K562 (cell line): Measurements from ENCODE around the gene ITPKA. TPM values are rescaled to one million over a fixed set of nuclear protein-coding genes. Genes with fewer than 3 reads are reported as not detected.

Experiments
- ATF7 ChIP-seq: fragments of 450-650 bp; IDR thresholded peaks from 2 replicates; pipeline ENCODE4 v1.7.1; 2014; ENCODE audit warnings: mild to moderate bottlenecking, moderate library complexity
- EHMT2 ChIP-seq: fragments of 450-650 bp; IDR thresholded peaks from 2 replicates; pipeline ENCODE4 v1.6.1; 2018; ENCODE audit warnings: antibody characterized with exemption
- JUN ChIP-seq, 2 experiments: sonication (generic) in 1 of 2; formaldehyde crosslinking in 1 of 2; IDR thresholded peaks; 2 replicates each; pipeline versions ENCODE4 v1.6.1 to v1.8.0; 2012 to 2022; ENCODE audit warnings: borderline replicate concordance in 2 of 2, mild to moderate bottlenecking in 2 of 2, improper control_type of control experiment in 1 of 2, low read depth in 1 of 2, low read length in 1 of 2, missing genetic modification reagents in 1 of 2
- NR2C2 ChIP-seq, 2 experiments: fragments of 200-800 bp in 1 of 2; sonication (Bioruptor generic) in 1 of 2; sonication (generic) in 1 of 2; formaldehyde crosslinking in 1 of 2; IDR thresholded peaks; 2 replicates each; pipeline versions ENCODE4 v1.6.1 to v1.8.0; 2016 to 2022; ENCODE audit warnings: mild to moderate bottlenecking in 1 of 2, missing compliant biosample characterization in 1 of 2, missing genetic modification characterization in 1 of 2, missing genetic modification reagents in 1 of 2
- TFAP4 ChIP-seq: sonication (generic); formaldehyde crosslinking; IDR thresholded peaks from 2 replicates; pipeline ENCODE4 v1.8.0; 2022; ENCODE audit warnings: missing genetic modification reagents, mild to moderate bottlenecking, moderate library complexity, borderline replicate concordance
- TRIM24 ChIP-seq, 2 experiments: fragments of 450-650 bp; IDR thresholded peaks; 2 replicates each; pipeline ENCODE4 v1.6.1; 2016
- VEZF1 ChIP-seq: fragments of 200-800 bp; sonication (Bioruptor generic); IDR thresholded peaks from 2 replicates; pipeline ENCODE4 v1.6.1; 2017; ENCODE audit warnings: missing genetic modification characterization, missing compliant biosample characterization
- ZNF518B ChIP-seq: fragments of 250-450 bp; sonication (Bioruptor Pico); IDR thresholded peaks from 2 replicates; pipeline ENCODE4 v1.5.0; 2021; ENCODE audit warnings: mild to moderate bottlenecking, moderate library complexity
- polyA plus RNA-seq, 8 experiments: library from polyadenylated mRNA; depleted of rRNA in 4 of 8; stranded (reverse) in 5 of 8; unstranded in 3 of 8; fragments of >200 nt; fragmentation: Nextera tagmentation in 2 of 8; fragmentation: Illumina TruSeq in 1 of 8; extraction: Ambion mirVana in 2 of 8; extraction: Trizol in 1 of 8; gene quantifications; 2 replicates each; pipeline versions ENCODE4 v1.2.1 to v1.2.3, GENCODE V29; 2011 to 2014; ENCODE audit warnings: inconsistent platforms in 1 of 8, missing spikeins in 1 of 8
- total RNA-seq, 7 experiments: library from RNA; depleted of rRNA in 6 of 7; stranded (reverse); fragments of >200 nt in 6 of 7; fragmentation: Illumina TruSeq in 2 of 7; extraction: Trizol in 2 of 7; gene quantifications; 2 replicates each; pipeline versions ENCODE4 v1.2.1 to v1.2.3, GENCODE V29; 2011 to 2021; ENCODE audit warnings: low replicate concordance in 1 of 7
- TF ChIP-seq, protein P1 (sequence below): fragments of 250-450 bp; sonication (Bioruptor Pico); IDR thresholded peaks from 2 replicates; pipeline ENCODE4 v1.8.0; 2022; ENCODE audit warnings: inconsistent platforms, mild to moderate bottlenecking, moderate library complexity, borderline replicate concordance

Gene ITPKA
- total and polyA plus RNA-seq, 9 of the 15 experiments (the other 6 are each of a cell fraction or from before 2014, with no cell fraction given) = 0.14 to 68.4 (median 11.5) TPM

- peak; percentile 31; the same call in 1 of the 2 replicates for TF ChIP-seq VEZF1 (CRISPR knock-in tag)
- peak; percentile 93 for TF ChIP-seq JUN (IDR thresholded peaks at IDR 0.05; ENCODE audit: borderline replicate concordance, low read depth, low read length)
- TF ChIP-seq JUN (CRISPR knock-in tag; IDR thresholded peaks at IDR 0.05; ENCODE audit: borderline replicate concordance) = peak; percentile 90; the same call in 1 of the 2 replicates
- TF ChIP-seq NR2C2 (CRISPR knock-in tag; IDR thresholded peaks at IDR 0.05) = no peak
- TF ChIP-seq NR2C2 (tag; IDR thresholded peaks at IDR 0.05) = peak; percentile 21; the same call in 1 of the 2 replicates
- peak; percentile 31 for TF ChIP-seq TFAP4 (CRISPR knock-in tag)
- TF ChIP-seq ZNF518B (CRISPR knock-in tag) = no peak
- TF ChIP-seq, protein P1, sequence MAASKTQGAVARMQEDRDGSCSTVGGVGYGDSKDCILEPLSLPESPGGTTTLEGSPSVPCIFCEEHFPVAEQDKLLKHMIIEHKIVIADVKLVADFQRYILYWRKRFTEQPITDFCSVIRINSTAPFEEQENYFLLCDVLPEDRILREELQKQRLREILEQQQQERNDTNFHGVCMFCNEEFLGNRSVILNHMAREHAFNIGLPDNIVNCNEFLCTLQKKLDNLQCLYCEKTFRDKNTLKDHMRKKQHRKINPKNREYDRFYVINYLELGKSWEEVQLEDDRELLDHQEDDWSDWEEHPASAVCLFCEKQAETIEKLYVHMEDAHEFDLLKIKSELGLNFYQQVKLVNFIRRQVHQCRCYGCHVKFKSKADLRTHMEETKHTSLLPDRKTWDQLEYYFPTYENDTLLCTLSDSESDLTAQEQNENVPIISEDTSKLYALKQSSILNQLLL (CRISPR knock-in tag) = no peak
- TF ChIP-seq EHMT2 = peak; percentile 66
- TF ChIP-seq ATF7 = peak; percentile 64; the same call in 1 of the 2 replicates
- TF ChIP-seq TRIM24 (IDR thresholded peaks at IDR 0.05) = 0 out of 4 replicates have a peak, but pooled peaks of 1 of the 2 experiments have one; percentile 40
- TF ChIP-seq, all 486 proteins: peak for 22
Measured at GRCh38 chr15:41490355-41490754, 3.3 kb upstream of the ITPKA start (continued).
